Measurements from ENCODE around the gene HSPA12A.
A peak's percentile ranks its signal among the peaks of the same experiment; 100 is the strongest.

DNA sequence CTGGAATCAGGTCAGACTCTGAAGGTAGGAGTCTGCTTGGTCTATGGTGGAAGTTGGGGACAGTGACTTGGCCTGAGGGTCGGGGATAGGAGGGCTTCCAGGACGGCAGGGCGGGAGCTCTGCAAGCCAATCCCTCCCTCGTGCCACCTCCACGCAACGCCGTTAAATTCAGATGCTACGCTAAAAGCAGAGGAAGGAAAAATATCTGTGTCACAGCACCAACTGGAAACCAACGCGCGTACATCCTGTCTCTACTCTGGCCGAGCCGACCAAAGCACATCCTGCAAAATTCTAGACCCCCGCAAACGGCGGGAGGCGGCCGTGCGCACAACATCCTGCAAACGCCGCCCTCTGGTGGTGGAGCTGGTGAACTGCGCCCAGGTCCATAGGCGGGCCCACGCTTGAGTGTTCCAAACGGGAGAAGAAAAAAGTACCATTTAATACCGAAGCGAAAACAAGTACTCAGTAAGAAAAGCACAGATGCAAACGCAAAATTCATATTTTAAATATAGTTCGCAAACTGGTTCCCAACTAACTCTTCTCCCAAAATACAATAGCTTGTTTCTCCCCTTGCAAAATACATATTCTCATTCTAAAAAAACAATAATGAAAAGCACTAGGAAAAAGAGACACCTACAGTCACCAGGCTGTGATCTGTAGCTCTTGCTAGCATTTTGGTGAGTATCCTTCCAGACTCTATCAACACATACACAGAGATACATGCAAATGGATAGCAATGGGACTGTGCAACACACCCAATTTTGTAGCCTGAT, 45.7 kb upstream of the HSPA12A start:
- TF ChIP-seq, protein P1, sequence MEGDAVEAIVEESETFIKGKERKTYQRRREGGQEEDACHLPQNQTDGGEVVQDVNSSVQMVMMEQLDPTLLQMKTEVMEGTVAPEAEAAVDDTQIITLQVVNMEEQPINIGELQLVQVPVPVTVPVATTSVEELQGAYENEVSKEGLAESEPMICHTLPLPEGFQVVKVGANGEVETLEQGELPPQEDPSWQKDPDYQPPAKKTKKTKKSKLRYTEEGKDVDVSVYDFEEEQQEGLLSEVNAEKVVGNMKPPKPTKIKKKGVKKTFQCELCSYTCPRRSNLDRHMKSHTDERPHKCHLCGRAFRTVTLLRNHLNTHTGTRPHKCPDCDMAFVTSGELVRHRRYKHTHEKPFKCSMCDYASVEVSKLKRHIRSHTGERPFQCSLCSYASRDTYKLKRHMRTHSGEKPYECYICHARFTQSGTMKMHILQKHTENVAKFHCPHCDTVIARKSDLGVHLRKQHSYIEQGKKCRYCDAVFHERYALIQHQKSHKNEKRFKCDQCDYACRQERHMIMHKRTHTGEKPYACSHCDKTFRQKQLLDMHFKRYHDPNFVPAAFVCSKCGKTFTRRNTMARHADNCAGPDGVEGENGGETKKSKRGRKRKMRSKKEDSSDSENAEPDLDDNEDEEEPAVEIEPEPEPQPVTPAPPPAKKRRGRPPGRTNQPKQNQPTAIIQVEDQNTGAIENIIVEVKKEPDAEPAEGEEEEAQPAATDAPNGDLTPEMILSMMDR (IDR thresholded peaks at IDR 0.05; ENCODE audit: low read depth, low read length, poor library complexity, severe bottlenecking) = peak; percentile 96
- no peak for TF ChIP-seq EZH2phosphoT487 (IDR thresholded peaks at IDR 0.05; ENCODE audit: borderline replicate concordance, low read length)

Data from DOHH2 (cell line).